OCI-LY1 (cell line): Measurements from ENCODE around the gene PRMT5.

Source experiments
- H2AFZ ChIP-seq: fragments of 200-600 bp; sonication (generic), shearing (Covaris generic); 2 replicates; pipeline ENCODE4 v1.6.0; 2014; ENCODE audit warnings: antibody characterized with exemption, mild to moderate bottlenecking, low read length
- H3F3A ChIP-seq: fragments of 200-600 bp; sonication (generic), shearing (Covaris generic); 2 replicates; pipeline ENCODE4 v1.6.0; 2014; ENCODE audit warnings: mild to moderate bottlenecking, antibody characterized with exemption, low read length, moderate library complexity; ENCODE audit not compliant: insufficient read depth
- H3K27ac ChIP-seq: fragments of 200-600 bp; sonication (generic); 2 replicates; pipeline ENCODE4 v1.5.1; 2014; ENCODE audit warnings: low read length, mixed run types, mild to moderate bottlenecking, low read depth; ENCODE audit not compliant: poor library complexity, severe bottlenecking
- H3K27me3 ChIP-seq: fragments of 200-600 bp; sonication (generic); 2 replicates; pipeline ENCODE4 v1.6.0; 2014; ENCODE audit warnings: antibody characterized with exemption, mild to moderate bottlenecking, low read length, moderate library complexity; ENCODE audit not compliant: insufficient read depth
- H3K36me3 ChIP-seq: fragments of 200-600 bp; sonication (generic); 2 replicates; pipeline ENCODE4 v1.6.1; 2014; ENCODE audit warnings: mild to moderate bottlenecking, antibody characterized with exemption, low read length, moderate library complexity, mixed read lengths; ENCODE audit not compliant: insufficient read depth
- H3K4me1 ChIP-seq: fragments of 200-600 bp; sonication (generic); 2 replicates; pipeline ENCODE4 v1.5.1; 2014; ENCODE audit warnings: mild to moderate bottlenecking, low read length, moderate library complexity; ENCODE audit not compliant: insufficient read depth, severe bottlenecking
- H3K4me2 ChIP-seq: fragments of 200-600 bp; sonication (generic), shearing (Covaris generic); 2 replicates; pipeline ENCODE4 v1.6.1; 2014; ENCODE audit warnings: low read length
- H3K4me3 ChIP-seq: fragments of 200-600 bp; sonication (generic); 2 replicates; pipeline ENCODE4 v1.5.1; 2014; ENCODE audit warnings: low read length, low read depth, mild to moderate bottlenecking, mixed read lengths; ENCODE audit not compliant: poor library complexity, severe bottlenecking
- H3K79me2 ChIP-seq: fragments of 200-600 bp; shearing (Covaris generic); 2 replicates; pipeline ENCODE4 v1.6.1; 2016; ENCODE audit warnings: mixed run types, low read length, mixed read lengths; ENCODE audit not compliant: insufficient read depth
- H3K9ac ChIP-seq: fragments of 200-600 bp; sonication (generic), shearing (Covaris generic); 2 replicates; pipeline ENCODE4 v1.6.1; 2014; ENCODE audit warnings: mild to moderate bottlenecking, low read length, mixed read lengths
- H3K9me2 ChIP-seq: fragments of 200-600 bp; sonication (generic), shearing (Covaris generic); 2 replicates; pipeline ENCODE4 v1.6.1; 2014; ENCODE audit warnings: low read depth, mild to moderate bottlenecking, low read length, mixed read lengths
- H3K9me3 ChIP-seq: fragments of 200-600 bp; shearing (Covaris generic); 2 replicates; pipeline ENCODE4 v1.6.1; 2014; ENCODE audit warnings: low read length, mixed read lengths
- H4K20me1 ChIP-seq: fragments of 200-600 bp; sonication (generic), shearing (Covaris generic); 2 replicates; pipeline ENCODE4 v1.6.0; 2016; ENCODE audit warnings: mild to moderate bottlenecking, low read length; ENCODE audit not compliant: insufficient read depth
- CTCF ChIP-seq: fragments of 200-600 bp; sonication (generic), shearing (Covaris generic); IDR thresholded peaks from 2 replicates; pipeline ENCODE4 v1.5.1; 2017; ENCODE audit warnings: mild to moderate bottlenecking, antibody characterized with exemption, low read length, moderate library complexity, mixed read lengths
- EZH2 ChIP-seq: fragments of 200-600 bp; sonication (generic), shearing (Covaris generic); IDR thresholded peaks from 2 replicates; pipeline ENCODE4 v1.8.0; 2017; ENCODE audit warnings: borderline replicate concordance, mixed run types, mild to moderate bottlenecking, antibody characterized with exemption, low read length, moderate library complexity, mixed read lengths

The PRMT5 gene

GRCh38 chr14:22890416-22890815 is 38.8 kb downstream of the PRMT5 start:
- H3K4me3 ChIP-seq, result no peak overlapping the region
- no peak for TF ChIP-seq CTCF
- TF ChIP-seq EZH2, result no peak
- H3K79me2 ChIP-seq, result no peaks in the 10 kb centered on the region
- H3K27ac ChIP-seq, result no peak overlapping the region
- H3K36me3 ChIP-seq, result no peaks in the 10 kb centered on the region
- no peak overlapping the region for H3K9ac ChIP-seq
- H3F3A ChIP-seq, result peaks cover 12% of the 10 kb centered on the region
- H4K20me1 ChIP-seq, result no peaks in the 10 kb centered on the region
- peaks cover 34% of the 10 kb centered on the region for H3K4me1 ChIP-seq
- H3K27me3 ChIP-seq, result no peaks in the 10 kb centered on the region
- no peak overlapping the region for H2AFZ ChIP-seq
- no peaks in the 10 kb centered on the region for H3K9me2 ChIP-seq
- no peaks in the 10 kb centered on the region for H3K9me3 ChIP-seq
- H3K4me2 ChIP-seq, result no peak overlapping the region

DNA sequence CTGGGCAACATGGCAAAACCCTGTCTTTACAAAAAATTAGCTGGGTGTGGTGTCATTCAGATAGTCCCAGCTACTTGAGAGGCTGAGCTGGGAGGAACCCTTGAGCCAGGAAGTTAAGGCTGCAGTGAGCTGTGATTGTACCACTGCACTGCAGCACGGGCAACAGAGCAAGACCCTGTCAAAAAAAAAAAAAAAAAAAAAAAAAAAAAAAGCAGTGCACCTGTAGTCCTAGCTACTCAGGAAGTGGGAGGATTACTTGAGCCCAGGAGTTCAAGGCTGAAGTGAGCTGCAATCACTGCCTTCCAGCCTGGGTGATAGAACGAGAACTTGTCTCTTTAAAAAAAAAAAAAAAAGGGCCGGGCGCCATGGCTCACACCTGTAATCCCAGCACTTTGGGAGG is 40.5 kb downstream of the PRMT5 start:
- Histone ChIP-seq H3K27ac (peak overlapping the region; percentile 83), H3K27me3 (0 out of 2 replicates have a peak, but pooled peaks cover 6% of the 10 kb centered on the region), H3K4me2 (peak overlapping the region; percentile 43), H4K20me1 (no peaks in the 10 kb centered on the region), H3K4me1 (peaks cover 34% of the 10 kb centered on the region), H3K9ac (no peak overlapping the region), H3K9me2 (no peaks in the 10 kb centered on the region), H3K9me3 (no peaks in the 10 kb centered on the region), H2AFZ (no peak overlapping the region), H3K36me3 (no peaks in the 10 kb centered on the region), H3F3A (peaks cover 12% of the 10 kb centered on the region), H3K4me3 (no peak overlapping the region), H3K79me2 (no peaks in the 10 kb centered on the region)
- no peak for TF ChIP-seq CTCF
- no peak for TF ChIP-seq EZH2

GRCh38 chr14:22887990-22888378 is 41.2 kb downstream of the PRMT5 start:
- peak overlapping the region; percentile 30; the same call in 1 of the 2 replicates for H3K9ac ChIP-seq
- 0 out of 2 replicates have a peak, but pooled peaks cover 6% of the 10 kb centered on the region for H3K27me3 ChIP-seq
- no peaks in the 10 kb centered on the region for H3K36me3 ChIP-seq
- H3K79me2 ChIP-seq, result no peaks in the 10 kb centered on the region
- H3K9me3 ChIP-seq, result no peaks in the 10 kb centered on the region
- H3K27ac ChIP-seq, result peak overlapping the region; percentile 83
- peaks cover 39% of the 10 kb centered on the region for H3K4me1 ChIP-seq
- peaks cover 12% of the 10 kb centered on the region for H3F3A ChIP-seq
- H3K4me2 ChIP-seq, result peak overlapping the region; percentile 43
- H3K4me3 ChIP-seq, result peak overlapping the region; percentile 39
- no peaks in the 10 kb centered on the region for H3K9me2 ChIP-seq
- H2AFZ ChIP-seq, result no peak overlapping the region
- no peak for TF ChIP-seq EZH2
- no peak for TF ChIP-seq CTCF
- no peaks in the 10 kb centered on the region for H4K20me1 ChIP-seq
